GM20000 (cell line): Measurements from ENCODE around the gene JMJD7.
A peak's percentile ranks its signal among the peaks of the same experiment; 100 is the strongest.

ENCODE experiments used
- DNase-seq: peaks from one replicate; pipeline ENCODE4 v3.0.0; 2012; ENCODE audit warnings: low spot score
- TF ChIP-seq, protein P1 (sequence below): IDR thresholded peaks from 2 replicates; pipeline ENCODE4 v1.5.1; 2012; ENCODE audit warnings: mild to moderate bottlenecking, control low read depth; ENCODE audit errors: extremely low read depth, missing control alignments

JMJD7 gene

DNA sequence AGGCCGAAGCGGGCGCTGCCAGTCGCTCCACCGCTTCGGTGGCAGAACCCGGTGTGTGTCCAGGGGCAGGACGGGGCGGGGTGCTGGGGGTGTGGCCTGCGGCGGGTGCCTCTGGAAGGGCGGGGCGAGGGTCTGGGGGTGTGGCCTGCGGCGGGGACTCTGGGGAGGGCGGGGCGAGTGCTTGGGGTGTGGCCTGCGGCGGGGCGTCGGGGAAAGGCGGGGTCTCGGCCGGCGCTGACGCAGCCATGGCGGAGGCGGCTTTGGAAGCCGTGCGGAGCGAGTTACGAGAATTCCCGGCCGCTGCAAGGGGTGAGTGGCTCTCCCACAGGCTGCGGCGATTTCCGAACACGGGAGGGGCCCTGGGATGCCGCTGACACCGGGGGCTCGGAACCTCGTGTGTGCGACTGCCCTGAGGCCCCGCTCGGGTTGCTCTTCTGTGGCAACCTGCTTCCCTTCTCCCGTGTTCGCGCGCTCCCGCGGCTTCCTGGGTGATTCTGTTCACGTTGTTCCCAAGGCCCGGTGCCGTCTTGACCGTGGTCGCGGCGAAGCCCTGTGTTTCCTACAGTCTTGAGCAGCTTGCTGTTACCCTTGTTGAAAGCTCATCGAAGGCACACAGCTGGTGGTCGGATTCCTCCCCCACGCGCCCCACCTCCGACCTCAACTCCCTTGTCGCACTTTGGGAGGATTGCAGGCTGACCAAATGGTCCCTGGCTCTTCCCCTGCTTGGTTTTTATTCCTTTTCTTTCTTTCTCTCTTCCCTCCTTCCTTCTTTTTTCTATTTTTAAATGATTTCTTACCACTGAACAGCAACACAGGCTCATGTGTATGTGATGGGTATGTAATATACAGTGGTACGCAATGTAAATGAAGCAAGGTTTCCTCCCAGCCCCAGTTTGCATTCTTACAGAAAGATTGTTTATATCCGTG lies at the start of gene JMJD7:
JMJD7 (plus strand) TSS at position 213 of the 927 bp plus-strand sequence; CDS start at position 246, 33 bp downstream.
- TF ChIP-seq, protein P1, sequence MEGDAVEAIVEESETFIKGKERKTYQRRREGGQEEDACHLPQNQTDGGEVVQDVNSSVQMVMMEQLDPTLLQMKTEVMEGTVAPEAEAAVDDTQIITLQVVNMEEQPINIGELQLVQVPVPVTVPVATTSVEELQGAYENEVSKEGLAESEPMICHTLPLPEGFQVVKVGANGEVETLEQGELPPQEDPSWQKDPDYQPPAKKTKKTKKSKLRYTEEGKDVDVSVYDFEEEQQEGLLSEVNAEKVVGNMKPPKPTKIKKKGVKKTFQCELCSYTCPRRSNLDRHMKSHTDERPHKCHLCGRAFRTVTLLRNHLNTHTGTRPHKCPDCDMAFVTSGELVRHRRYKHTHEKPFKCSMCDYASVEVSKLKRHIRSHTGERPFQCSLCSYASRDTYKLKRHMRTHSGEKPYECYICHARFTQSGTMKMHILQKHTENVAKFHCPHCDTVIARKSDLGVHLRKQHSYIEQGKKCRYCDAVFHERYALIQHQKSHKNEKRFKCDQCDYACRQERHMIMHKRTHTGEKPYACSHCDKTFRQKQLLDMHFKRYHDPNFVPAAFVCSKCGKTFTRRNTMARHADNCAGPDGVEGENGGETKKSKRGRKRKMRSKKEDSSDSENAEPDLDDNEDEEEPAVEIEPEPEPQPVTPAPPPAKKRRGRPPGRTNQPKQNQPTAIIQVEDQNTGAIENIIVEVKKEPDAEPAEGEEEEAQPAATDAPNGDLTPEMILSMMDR = no peak
- peak; percentile 99 for DNase-seq

DNA sequence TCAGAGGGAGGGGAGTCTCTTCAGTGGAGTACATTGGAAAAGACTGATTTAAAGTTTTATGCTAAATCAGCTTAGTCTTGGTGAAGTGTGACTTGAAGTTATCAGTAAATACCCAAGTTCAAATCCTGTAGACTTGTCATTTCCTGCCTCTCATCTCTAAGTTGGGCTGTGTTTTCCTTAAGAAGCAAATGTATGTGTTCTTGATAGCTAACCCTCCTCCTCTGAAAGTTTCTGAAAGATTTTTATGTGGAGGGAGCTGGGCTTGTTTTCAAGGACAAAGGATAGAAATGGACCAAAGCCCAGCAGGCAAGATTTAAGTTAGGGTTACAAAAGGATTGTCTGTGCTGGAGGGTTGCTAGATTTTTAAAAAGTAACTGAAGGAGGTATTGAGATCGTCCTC lies 49.4 kb upstream of the JMJD7 start:
- DNase-seq = no peak

DNA sequence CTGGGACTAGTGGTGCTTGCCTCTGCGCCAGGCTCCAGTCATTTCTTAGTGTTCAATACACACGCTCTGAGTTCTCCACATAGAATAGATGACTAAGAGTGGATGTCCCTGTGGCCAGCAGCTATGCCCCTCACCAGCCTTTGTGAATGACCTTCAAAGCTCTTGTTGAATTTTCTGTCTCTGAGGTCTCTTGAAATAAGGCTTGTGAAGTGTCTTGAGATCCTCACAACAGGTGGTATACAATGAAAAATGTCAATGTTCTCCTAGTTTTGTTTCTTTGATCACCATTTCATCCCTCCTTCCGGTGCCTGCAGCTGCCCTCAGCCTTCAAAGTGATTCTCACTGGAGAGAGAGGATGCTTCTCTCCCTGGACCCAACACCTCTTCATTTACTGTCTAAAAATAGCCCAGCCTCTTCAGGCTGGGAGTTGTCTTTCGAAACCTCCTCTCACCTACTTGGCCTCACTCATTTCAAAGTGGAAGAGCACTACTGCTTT lies 48.2 kb upstream of the JMJD7 start:
- TF ChIP-seq, protein P1 = no peak
- DNase-seq = no peak

More for the DNA sequence above, 49.4 kb upstream of the JMJD7 start:
- TF ChIP-seq, protein P1 = no peak

DNA sequence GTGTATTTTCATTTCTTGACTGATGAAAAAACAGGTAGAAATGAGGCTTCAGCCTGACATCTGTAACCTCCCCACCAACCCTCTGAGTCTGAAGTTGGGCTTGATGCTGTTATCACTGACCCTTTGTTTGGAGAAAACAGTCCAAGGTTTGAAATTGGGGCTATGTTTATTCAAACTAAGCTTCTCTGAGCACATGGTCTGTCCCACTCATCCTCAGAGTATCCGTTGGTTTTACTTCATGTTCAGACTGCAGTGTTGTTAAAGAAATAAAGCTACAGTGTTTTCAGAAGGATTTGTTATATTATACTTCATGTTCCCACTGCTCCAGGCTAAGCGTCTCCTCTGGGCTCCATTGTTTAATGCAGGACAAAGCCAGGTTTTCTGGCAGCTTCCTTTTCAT lies 47.6 kb upstream of the JMJD7 start:
- TF ChIP-seq, protein P1 = no peak
- no peak for DNase-seq

DNA sequence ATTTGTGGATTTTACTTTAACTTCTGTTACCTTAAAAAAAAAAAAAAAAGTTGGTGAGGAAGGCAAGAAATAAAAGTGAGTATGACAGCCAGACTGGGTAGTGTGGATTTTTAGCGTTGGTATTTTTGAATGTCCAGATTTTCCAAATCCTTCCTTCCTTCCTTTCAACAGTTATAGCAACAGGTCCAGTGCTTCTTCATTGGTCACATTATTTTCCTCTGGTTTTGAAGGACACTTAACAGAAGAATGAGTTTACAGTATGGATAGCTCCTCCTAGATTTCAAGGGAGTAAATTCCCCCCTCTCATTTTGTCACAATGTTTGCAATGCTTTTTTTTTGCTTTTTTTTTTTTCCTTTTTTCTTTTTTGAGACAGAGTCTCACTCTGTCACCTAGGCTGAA lies 47.2 kb upstream of the JMJD7 start:
- TF ChIP-seq, protein P1 = no peak
- DNase-seq = no peak

DNA sequence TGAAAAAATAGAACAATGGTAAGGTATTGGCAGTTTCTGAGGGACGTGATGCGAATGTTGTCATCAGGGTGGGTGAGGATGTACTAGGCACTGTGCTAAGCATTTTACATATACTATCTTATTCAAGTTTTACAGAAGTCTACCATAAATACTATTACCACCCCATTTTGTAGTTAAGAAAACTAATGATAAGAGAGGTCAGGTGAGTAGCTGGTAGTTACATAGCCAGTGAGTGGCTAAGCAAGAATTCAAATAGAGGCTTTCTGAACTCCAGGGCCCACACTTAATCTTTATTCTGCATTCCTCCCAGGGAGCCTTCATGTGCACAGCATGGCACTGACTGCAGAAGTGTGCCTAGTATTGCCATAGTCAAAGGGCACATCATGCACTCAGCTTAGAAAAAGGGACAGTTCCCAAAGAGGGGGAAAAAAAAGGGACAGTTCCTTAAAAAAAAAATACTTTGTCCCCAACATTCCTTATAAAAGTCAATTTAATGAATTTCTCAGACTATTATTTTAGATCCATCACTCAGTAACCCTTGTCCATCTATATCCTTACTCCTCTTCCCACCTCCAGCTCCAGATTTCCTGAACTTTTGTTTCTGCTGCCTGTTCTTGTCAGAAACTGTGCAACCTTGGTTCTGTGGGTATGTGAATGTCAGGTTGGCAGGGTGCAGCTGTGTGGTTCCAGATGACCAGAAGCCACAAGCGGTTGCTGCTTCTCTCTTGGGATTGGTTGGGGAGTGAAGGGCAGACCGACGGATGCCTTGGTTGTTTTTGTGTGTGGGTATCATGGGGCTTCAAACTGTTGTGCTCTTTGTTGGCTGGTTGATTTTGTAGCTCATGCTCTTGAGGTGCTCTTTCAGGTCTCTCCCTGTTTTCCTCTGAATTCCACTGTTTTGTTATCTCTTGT lies 45.3 kb upstream of the JMJD7 start:
- no peak for DNase-seq
- TF ChIP-seq, protein P1 = no peak
